Neural cell (in vitro differentiated cells): ENCODE measurements around the gene PNLIP. TPM values are rescaled to one million over a fixed set of nuclear protein-coding genes. Genes with fewer than 3 reads are reported as not detected.

ENCODE experiments used
- H2AFZ ChIP-seq: fragments of 200-600, 300-800 bp; sonication (generic), shearing (Covaris generic); 2 replicates; pipeline ENCODE4 v1.6.0; 2014; ENCODE audit warnings: low read depth, mild to moderate bottlenecking, antibody characterized with exemption, low read length, moderate library complexity
- H3F3A ChIP-seq: fragments of 200-600 bp; shearing (Covaris generic); 2 replicates; pipeline ENCODE4 v1.6.1; 2016; ENCODE audit warnings: mild to moderate bottlenecking, moderate library complexity, mixed read lengths, antibody characterized with exemption, low read length; ENCODE audit not compliant: insufficient read depth, poor library complexity, severe bottlenecking
- H3K27ac ChIP-seq: fragments of 200-600, 300-800 bp; sonication (generic), shearing (Covaris generic); 2 replicates; pipeline ENCODE4 v1.5.1; 2014; ENCODE audit warnings: mild to moderate bottlenecking, low read length, moderate library complexity
- H3K27me3 ChIP-seq: fragments of 300-800, 200-600 bp; sonication (generic), shearing (Covaris generic); 2 replicates; pipeline ENCODE4 v1.6.0; 2014; ENCODE audit warnings: mild to moderate bottlenecking, low read depth, low read length, moderate library complexity; ENCODE audit not compliant: insufficient read depth
- H3K36me3 ChIP-seq: fragments of 300-800, 200-600 bp; sonication (generic), shearing (Covaris generic); 2 replicates; pipeline ENCODE4 v1.5.1; 2014; ENCODE audit warnings: mild to moderate bottlenecking, antibody characterized with exemption, low read length, moderate library complexity; ENCODE audit not compliant: insufficient read depth
- H3K4me2 ChIP-seq: fragments of 300-800, 200-600 bp; sonication (generic), shearing (Covaris generic); 2 replicates; pipeline ENCODE4 v1.6.0; 2014; ENCODE audit warnings: mild to moderate bottlenecking, low read length
- H3K4me3 ChIP-seq: fragments of 300-800, 200-600 bp; sonication (generic), shearing (Covaris generic); 2 replicates; pipeline ENCODE4 v1.5.1; 2014; ENCODE audit warnings: mild to moderate bottlenecking, low read length, moderate library complexity
- H3K79me2 ChIP-seq: fragments of 200-600 bp; shearing (Covaris generic); replicated peaks from 2 replicates; pipeline ENCODE4 v1.6.0; 2014; ENCODE audit warnings: mild to moderate bottlenecking, low read length, moderate library complexity; ENCODE audit not compliant: insufficient read depth
- H3K9ac ChIP-seq: fragments of 300-800, 200-600 bp; sonication (generic), shearing (Covaris generic); 2 replicates; pipeline ENCODE4 v1.6.1; 2016; ENCODE audit warnings: mild to moderate bottlenecking, low read length, mixed read lengths
- H3K9me2 ChIP-seq: fragments of 200-600 bp; shearing (Covaris generic); 2 replicates; pipeline ENCODE4 v1.6.1; 2016; ENCODE audit warnings: mild to moderate bottlenecking, low read length, mixed read lengths; ENCODE audit not compliant: insufficient read depth
- H3K9me3 ChIP-seq: fragments of 200-600, 300-800 bp; sonication (generic), shearing (Covaris generic); 2 replicates; pipeline ENCODE4 v1.6.1; 2016; ENCODE audit warnings: mild to moderate bottlenecking, mixed run types, low read length, moderate library complexity, mixed read lengths
- H4K20me1 ChIP-seq: fragments of 200-600 bp; shearing (Covaris generic); 2 replicates; pipeline ENCODE4 v1.6.1; 2016; ENCODE audit warnings: mild to moderate bottlenecking, mixed run types; ENCODE audit not compliant: insufficient read depth
- EP300 ChIP-seq: fragments of 450-650 bp; conservative IDR thresholded peaks from 2 replicates; pipeline ENCODE4 v1.6.1; 2014; ENCODE audit warnings: antibody characterized with exemption, mild to moderate bottlenecking, moderate library complexity; ENCODE audit not compliant: poor library complexity, severe bottlenecking
- EZH2 ChIP-seq: fragments of 200-600, 300-800 bp; shearing (Covaris generic), sonication (generic); IDR thresholded peaks from 2 replicates; pipeline ENCODE4 v1.6.1; 2014; ENCODE audit warnings: antibody characterized with exemption, low read length, borderline replicate concordance, mild to moderate bottlenecking; ENCODE audit not compliant: insufficient read depth, poor library complexity, severe bottlenecking
- MXI1 ChIP-seq: fragments of 450-650 bp; conservative IDR thresholded peaks from 2 replicates; pipeline ENCODE4 v1.6.1; 2014; ENCODE audit warnings: antibody characterized with exemption, mild to moderate bottlenecking; ENCODE audit not compliant: poor library complexity, severe bottlenecking
- POLR2AphosphoS5 ChIP-seq: IDR thresholded peaks from 2 replicates; pipeline ENCODE4 v1.6.1; 2012
- RAD21 ChIP-seq: fragments of 450-650 bp; conservative IDR thresholded peaks from 2 replicates; pipeline ENCODE4 v1.6.1; 2014; ENCODE audit warnings: antibody characterized with exemption, mild to moderate bottlenecking, moderate library complexity
- SMC3 ChIP-seq: fragments of 450-650 bp; conservative IDR thresholded peaks from 2 replicates; pipeline ENCODE4 v1.6.1; 2014; ENCODE audit warnings: antibody characterized with exemption, mild to moderate bottlenecking, moderate library complexity; ENCODE audit not compliant: poor library complexity
- TAF1 ChIP-seq: IDR thresholded peaks from 2 replicates; pipeline ENCODE4 v1.6.1; 2012; ENCODE audit warnings: low read depth
- polyA plus RNA-seq: library from polyadenylated mRNA; depleted of rRNA; stranded (reverse); fragments of >200 nt; gene quantifications from 2 replicates; pipeline ENCODE4 v1.2.3, GENCODE V29; 2014
- TF ChIP-seq, protein P1 (sequence below): IDR thresholded peaks from 2 replicates; pipeline ENCODE4 v1.6.1; 2012; ENCODE audit warnings: borderline replicate concordance
- TF ChIP-seq, protein P2 (sequence below): fragments of 450-650 bp; IDR thresholded peaks from 2 replicates; pipeline ENCODE4 v1.5.1; 2014; ENCODE audit warnings: antibody characterized with exemption, mild to moderate bottlenecking, moderate library complexity; ENCODE audit not compliant: poor library complexity, severe bottlenecking

The PNLIP gene
- polyA plus RNA-seq, 1 donor from 2014 or later, result not detected

DNA sequence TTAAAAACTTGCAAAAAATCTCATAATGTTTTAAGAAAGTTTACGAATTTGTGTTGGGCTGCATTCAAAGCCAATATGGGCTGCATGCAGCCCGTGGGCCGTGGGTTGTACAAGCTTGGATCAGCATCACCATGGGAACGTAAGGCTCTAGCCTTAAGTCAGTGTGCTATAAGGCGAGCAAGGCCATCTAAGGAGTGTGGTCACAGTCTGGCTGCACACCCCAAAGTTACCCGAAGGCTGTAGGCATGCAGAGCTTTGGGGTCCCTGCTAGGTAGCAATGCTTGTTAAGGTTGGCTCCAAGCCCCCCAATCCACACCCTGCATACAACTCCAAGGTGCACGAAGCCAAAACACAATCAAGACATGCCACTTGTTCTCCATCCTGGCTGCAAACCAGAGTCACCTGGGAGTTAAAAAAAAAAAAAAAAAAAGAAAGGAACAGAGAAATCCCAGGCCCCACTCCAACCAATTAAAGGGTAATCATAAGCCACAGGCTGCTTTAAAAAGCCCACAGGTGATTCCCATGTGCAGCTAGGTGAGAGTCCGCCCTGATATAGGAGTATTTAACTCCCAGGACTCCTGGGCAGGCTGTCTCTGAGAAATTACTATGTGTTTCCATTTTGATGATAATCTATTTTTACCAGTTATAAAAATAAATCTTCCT lies 66.5 kb downstream of the PNLIP start:
- no peak overlapping the region for H2AFZ ChIP-seq
- H3K79me2 ChIP-seq, result no peaks in the 10 kb centered on the region
- peaks cover 4% of the 10 kb centered on the region for H3K27me3 ChIP-seq
- H3K36me3 ChIP-seq, result no peaks in the 10 kb centered on the region
- no peak overlapping the region for H3K4me3 ChIP-seq
- H4K20me1 ChIP-seq, result no peaks in the 10 kb centered on the region
- no peak overlapping the region for H3K4me2 ChIP-seq
- H3F3A ChIP-seq, result no peaks in the 10 kb centered on the region
- TF ChIP-seq EZH2 (no peak), EP300 (no peak), RAD21 (no peak), SMC3 (no peak), TAF1 (no peak)
- TF ChIP-seq, protein P1, sequence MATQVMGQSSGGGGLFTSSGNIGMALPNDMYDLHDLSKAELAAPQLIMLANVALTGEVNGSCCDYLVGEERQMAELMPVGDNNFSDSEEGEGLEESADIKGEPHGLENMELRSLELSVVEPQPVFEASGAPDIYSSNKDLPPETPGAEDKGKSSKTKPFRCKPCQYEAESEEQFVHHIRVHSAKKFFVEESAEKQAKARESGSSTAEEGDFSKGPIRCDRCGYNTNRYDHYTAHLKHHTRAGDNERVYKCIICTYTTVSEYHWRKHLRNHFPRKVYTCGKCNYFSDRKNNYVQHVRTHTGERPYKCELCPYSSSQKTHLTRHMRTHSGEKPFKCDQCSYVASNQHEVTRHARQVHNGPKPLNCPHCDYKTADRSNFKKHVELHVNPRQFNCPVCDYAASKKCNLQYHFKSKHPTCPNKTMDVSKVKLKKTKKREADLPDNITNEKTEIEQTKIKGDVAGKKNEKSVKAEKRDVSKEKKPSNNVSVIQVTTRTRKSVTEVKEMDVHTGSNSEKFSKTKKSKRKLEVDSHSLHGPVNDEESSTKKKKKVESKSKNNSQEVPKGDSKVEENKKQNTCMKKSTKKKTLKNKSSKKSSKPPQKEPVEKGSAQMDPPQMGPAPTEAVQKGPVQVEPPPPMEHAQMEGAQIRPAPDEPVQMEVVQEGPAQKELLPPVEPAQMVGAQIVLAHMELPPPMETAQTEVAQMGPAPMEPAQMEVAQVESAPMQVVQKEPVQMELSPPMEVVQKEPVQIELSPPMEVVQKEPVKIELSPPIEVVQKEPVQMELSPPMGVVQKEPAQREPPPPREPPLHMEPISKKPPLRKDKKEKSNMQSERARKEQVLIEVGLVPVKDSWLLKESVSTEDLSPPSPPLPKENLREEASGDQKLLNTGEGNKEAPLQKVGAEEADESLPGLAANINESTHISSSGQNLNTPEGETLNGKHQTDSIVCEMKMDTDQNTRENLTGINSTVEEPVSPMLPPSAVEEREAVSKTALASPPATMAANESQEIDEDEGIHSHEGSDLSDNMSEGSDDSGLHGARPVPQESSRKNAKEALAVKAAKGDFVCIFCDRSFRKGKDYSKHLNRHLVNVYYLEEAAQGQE, result no peak
- TF ChIP-seq, protein P2, sequence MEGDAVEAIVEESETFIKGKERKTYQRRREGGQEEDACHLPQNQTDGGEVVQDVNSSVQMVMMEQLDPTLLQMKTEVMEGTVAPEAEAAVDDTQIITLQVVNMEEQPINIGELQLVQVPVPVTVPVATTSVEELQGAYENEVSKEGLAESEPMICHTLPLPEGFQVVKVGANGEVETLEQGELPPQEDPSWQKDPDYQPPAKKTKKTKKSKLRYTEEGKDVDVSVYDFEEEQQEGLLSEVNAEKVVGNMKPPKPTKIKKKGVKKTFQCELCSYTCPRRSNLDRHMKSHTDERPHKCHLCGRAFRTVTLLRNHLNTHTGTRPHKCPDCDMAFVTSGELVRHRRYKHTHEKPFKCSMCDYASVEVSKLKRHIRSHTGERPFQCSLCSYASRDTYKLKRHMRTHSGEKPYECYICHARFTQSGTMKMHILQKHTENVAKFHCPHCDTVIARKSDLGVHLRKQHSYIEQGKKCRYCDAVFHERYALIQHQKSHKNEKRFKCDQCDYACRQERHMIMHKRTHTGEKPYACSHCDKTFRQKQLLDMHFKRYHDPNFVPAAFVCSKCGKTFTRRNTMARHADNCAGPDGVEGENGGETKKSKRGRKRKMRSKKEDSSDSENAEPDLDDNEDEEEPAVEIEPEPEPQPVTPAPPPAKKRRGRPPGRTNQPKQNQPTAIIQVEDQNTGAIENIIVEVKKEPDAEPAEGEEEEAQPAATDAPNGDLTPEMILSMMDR, result no peak
- no peak overlapping the region for H3K27ac ChIP-seq
- H3K9ac ChIP-seq, result no peak overlapping the region
- no peaks in the 10 kb centered on the region for H3K9me2 ChIP-seq
- no peaks in the 10 kb centered on the region for H3K9me3 ChIP-seq

DNA sequence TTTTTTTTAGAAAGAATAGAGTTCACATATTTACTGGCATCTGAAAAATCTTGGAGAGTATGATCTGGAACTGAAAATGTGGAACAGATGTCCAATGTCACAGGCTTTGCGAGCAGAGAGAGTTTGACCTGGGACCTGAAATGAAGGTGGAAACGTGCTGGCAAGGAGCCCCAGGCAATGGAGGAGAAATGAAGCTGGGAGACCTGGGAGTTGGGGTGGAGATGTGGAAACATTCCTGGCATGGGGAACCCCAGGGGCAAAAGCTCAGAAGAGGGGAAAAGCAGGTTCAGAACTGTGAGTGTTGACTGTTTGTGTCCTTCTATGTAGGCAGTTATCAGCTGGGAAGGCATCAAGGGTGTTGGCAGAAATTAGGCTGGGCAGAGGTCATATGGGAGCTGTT lies 67.7 kb downstream of the PNLIP start:
- no peak overlapping the region for H3K4me2 ChIP-seq
- no peaks in the 10 kb centered on the region for H3K9me2 ChIP-seq
- no peak overlapping the region for H3K9ac ChIP-seq
- no peak overlapping the region for H3K27ac ChIP-seq
- no peaks in the 10 kb centered on the region for H3K36me3 ChIP-seq
- H3K27me3 ChIP-seq, result peaks cover 4% of the 10 kb centered on the region
- H3K9me3 ChIP-seq, result no peaks in the 10 kb centered on the region
- H2AFZ ChIP-seq, result no peak overlapping the region
- no peaks in the 10 kb centered on the region for H3K79me2 ChIP-seq
- no peak overlapping the region for H3K4me3 ChIP-seq
- TF ChIP-seq SMC3, result no peak
- TF ChIP-seq TAF1, result no peak
- no peak for TF ChIP-seq RAD21
- TF ChIP-seq EP300, result no peak
- no peak for TF ChIP-seq MXI1
- TF ChIP-seq, protein P2, result no peak
- no peak for TF ChIP-seq POLR2AphosphoS5
- no peak for TF ChIP-seq EZH2
- TF ChIP-seq, protein P1, result no peak
- H4K20me1 ChIP-seq, result no peaks in the 10 kb centered on the region
- H3F3A ChIP-seq, result no peaks in the 10 kb centered on the region
